Caco-2 (cell line): ENCODE results near the gene PMEL. TPM values are rescaled to one million over a fixed set of nuclear protein-coding genes. Genes with fewer than 3 reads are reported as not detected.
"Not testable (repeated sequence)": the region's sequence is repeated elsewhere in the genome, so short reads cannot be mapped to it uniquely, and the experiment has no call there.

Experiments
- BruUV-seq: library from RNA; stranded (reverse); fragments of 400-500 nt; replicated peaks from 2 replicates; lab custom pipeline; 2021; lab: Mats Ljungman, UMichigan
- CTCF ChIA-PET: fragments of 300-600 bp; sonication (Branson Sonifier 250); formaldehyde crosslinking; loops from one replicate; lab custom pipeline; 2022; ENCODE audit warnings: antibody characterized with exemption; lab: Charles Lee
- POLR2A ChIA-PET: fragments of 300-600 bp; sonication (Branson Sonifier 250); formaldehyde crosslinking; loops from one replicate; lab custom pipeline; 2022; ENCODE audit warnings: antibody characterized with exemption; lab: Charles Lee
- DNase-seq, 2 experiments: peaks; one replicate each; pipeline versions ENCODE4 v3.0.0 to v3.0.0-alpha.2; 2020 to 2022
- H3K27me3 ChIP-seq: replicated peaks from 2 replicates; pipeline ENCODE4 v1.6.0; 2011; ENCODE audit warnings: low read length; ENCODE audit not compliant: control insufficient read depth, insufficient read depth
- H3K36me3 ChIP-seq: 2 replicates; pipeline ENCODE4 v1.5.1; 2011; ENCODE audit warnings: low read length; ENCODE audit not compliant: control insufficient read depth, insufficient read depth
- H3K4me1 ChIP-seq: fragments of 250-450 bp; sonication (Bioruptor Pico); 2 replicates; pipeline ENCODE4 v1.5.1; 2020; ENCODE audit warnings: mild to moderate bottlenecking
- H3K4me3 ChIP-seq: 2 replicates; pipeline ENCODE4 v1.5.1; 2011; ENCODE audit warnings: low read depth, mild to moderate bottlenecking, control low read depth, low read length
- H3K9me3 ChIP-seq: fragments of 250-450 bp; sonication (Bioruptor Pico); 2 replicates; pipeline ENCODE4 v1.5.1; 2020; ENCODE audit warnings: mild to moderate bottlenecking, moderate library complexity
- H3K27ac Mint-ChIP-seq: one replicate; pipeline ENCODE4 v1.8.0; 2022; ENCODE audit warnings: mixed read lengths; ENCODE audit not compliant: unreplicated experiment
- H3K27me3 Mint-ChIP-seq: one replicate; pipeline ENCODE4 v1.8.0; 2022; ENCODE audit warnings: mixed read lengths; ENCODE audit not compliant: insufficient read depth, unreplicated experiment
- H3K36me3 Mint-ChIP-seq: one replicate; pipeline ENCODE4 v1.8.0; 2022; ENCODE audit warnings: mild to moderate bottlenecking, mixed read lengths; ENCODE audit not compliant: insufficient read depth, unreplicated experiment
- H3K4me1 Mint-ChIP-seq: one replicate; pipeline ENCODE4 v1.8.0; 2022; ENCODE audit warnings: low read depth, mixed read lengths; ENCODE audit not compliant: unreplicated experiment
- H3K4me3 Mint-ChIP-seq: one replicate; pipeline ENCODE4 v1.8.0; 2022; ENCODE audit warnings: mild to moderate bottlenecking, moderate library complexity, mixed read lengths; ENCODE audit not compliant: unreplicated experiment
- H3K9me3 Mint-ChIP-seq: one replicate; pipeline ENCODE4 v1.8.0; 2022; ENCODE audit warnings: mixed read lengths; ENCODE audit not compliant: unreplicated experiment
- intact Hi-C: fragments of 100-400 bp; cut with micrococcal nuclease; formaldehyde crosslinking; loops from one replicate; pipeline ENCODE4 v1.10.0; 2022; ENCODE audit not compliant: unreplicated experiment
- total RNA-seq: library from RNA; stranded (reverse); gene quantifications from 2 replicates; pipeline ENCODE4 v1.2.3, GENCODE V29; 2022
- TF ChIP-seq, protein P1 (sequence below), 2 experiments: fragments of 200-600 bp in 1 of 2; IDR thresholded peaks; 1 replicate in 1 of 2; 2 replicates in 1 of 2; pipeline versions ENCODE4 v1.5.1 to v1.8.0; 2011 to 2022; ENCODE audit warnings: antibody characterized with exemption in 1 of 2, control low read depth in 1 of 2, inconsistent platforms in 1 of 2, low read depth in 1 of 2, low read length in 1 of 2, mild to moderate bottlenecking in 1 of 2, moderate library complexity in 1 of 2; ENCODE audit not compliant: insufficient read depth in 1 of 2, severe bottlenecking in 1 of 2, unreplicated experiment in 1 of 2

The PMEL gene
- total RNA-seq, 1 experiment from 2014 or later: 9.7 TPM

DNA sequence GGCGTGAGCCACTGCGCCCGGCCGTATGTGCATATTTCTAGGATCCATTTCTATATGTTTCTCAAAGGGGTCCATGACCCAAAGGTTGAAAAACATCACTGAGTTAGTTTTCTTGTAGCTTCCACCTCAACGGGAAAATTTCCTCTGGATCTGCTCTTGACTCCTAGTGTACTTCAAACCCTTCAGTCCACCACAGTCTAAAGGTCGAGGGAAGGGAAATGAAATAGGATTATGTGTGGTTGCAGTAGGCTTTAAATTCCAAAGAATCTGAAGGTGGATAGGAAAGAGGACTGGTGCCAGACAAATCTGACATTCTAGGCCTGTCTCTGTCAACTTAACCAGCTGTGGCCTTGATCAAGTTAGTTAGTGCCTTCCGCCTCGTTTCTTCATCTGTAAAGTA, 29.5 kb upstream of the PMEL start:
- H3K9me3 ChIP-seq: no peaks in the 10 kb centered on the region
- no peaks in the 10 kb centered on the region; the same call in none of the 2 replicates for H3K36me3 ChIP-seq
- DNase-seq: no peak
- no TSS peak for BruUV-seq
- POLR2A ChIA-PET: interaction anchor here (2.7 kb wide), 1 partner anchor 21 kb away, joined by 23 read pairs; the partner anchor contains the start of gene RAB5B
- H3K4me1 Mint-ChIP-seq: peaks cover 7% of the 10 kb centered on the region
- no peaks in the 10 kb centered on the region for H3K9me3 Mint-ChIP-seq
- H3K4me1 ChIP-seq: no peaks in the 10 kb centered on the region
- H3K4me3 Mint-ChIP-seq: no peak overlapping the region
- no peak overlapping the region for H3K4me3 ChIP-seq
- CTCF ChIA-PET: interaction anchor here (1.0 to 4.5 kb wide), 8 partner anchors 10 to 257 kb away, joined by 5 to 97 read pairs (median 6); partner anchors contain the start of genes PA2G4 and RAB5B
- no peaks in the 10 kb centered on the region for H3K27me3 ChIP-seq
- TF ChIP-seq, protein P1, sequence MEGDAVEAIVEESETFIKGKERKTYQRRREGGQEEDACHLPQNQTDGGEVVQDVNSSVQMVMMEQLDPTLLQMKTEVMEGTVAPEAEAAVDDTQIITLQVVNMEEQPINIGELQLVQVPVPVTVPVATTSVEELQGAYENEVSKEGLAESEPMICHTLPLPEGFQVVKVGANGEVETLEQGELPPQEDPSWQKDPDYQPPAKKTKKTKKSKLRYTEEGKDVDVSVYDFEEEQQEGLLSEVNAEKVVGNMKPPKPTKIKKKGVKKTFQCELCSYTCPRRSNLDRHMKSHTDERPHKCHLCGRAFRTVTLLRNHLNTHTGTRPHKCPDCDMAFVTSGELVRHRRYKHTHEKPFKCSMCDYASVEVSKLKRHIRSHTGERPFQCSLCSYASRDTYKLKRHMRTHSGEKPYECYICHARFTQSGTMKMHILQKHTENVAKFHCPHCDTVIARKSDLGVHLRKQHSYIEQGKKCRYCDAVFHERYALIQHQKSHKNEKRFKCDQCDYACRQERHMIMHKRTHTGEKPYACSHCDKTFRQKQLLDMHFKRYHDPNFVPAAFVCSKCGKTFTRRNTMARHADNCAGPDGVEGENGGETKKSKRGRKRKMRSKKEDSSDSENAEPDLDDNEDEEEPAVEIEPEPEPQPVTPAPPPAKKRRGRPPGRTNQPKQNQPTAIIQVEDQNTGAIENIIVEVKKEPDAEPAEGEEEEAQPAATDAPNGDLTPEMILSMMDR (IDR thresholded peaks at IDR 0.05; ENCODE audit: insufficient read depth in 1 of 2, low read depth in 1 of 2, low read length in 1 of 2, severe bottlenecking in 1 of 2, unreplicated experiment in 1 of 2): no peak
- no peak overlapping the region for H3K27ac Mint-ChIP-seq
- peaks cover 74% of the 10 kb centered on the region for H3K36me3 Mint-ChIP-seq
- intact Hi-C loops: no loop called here
- H3K27me3 Mint-ChIP-seq: no peaks in the 10 kb centered on the region

DNA sequence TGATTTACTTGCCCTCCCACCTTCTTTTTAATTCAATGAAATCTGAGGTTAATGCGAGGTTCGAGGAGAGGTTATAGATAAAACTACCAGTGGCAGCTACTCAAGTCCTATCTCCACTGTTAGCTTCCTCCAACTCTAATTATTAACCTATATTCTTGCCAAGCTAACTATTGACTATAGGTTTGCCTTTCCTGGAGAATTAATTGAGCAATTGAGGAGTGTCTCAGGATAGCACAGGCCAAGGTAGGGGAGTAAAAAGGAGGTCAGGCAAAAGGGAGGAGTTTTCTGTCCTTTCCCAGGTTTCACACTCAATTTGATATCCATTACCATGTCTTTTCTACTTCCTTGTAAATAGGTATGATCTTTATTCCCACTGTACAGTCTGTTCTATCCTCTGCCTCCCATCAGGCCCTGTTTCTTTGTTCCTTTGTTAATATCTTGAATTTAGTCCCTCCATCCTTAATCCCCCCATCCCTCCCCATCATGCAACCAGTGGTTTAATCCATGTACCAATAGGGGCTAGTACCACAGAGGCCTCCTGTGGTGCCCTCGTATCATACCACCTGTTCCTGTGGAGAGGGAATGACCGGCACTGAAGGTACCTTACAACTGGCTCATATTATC, 27.5 kb upstream of the PMEL start:
- Mint-ChIP-seq H3K9me3 (no peaks in the 10 kb centered on the region), H3K36me3 (peaks cover 81% of the 10 kb centered on the region), H3K27ac (no peak overlapping the region), H3K27me3 (no peaks in the 10 kb centered on the region), H3K4me1 (peaks cover 7% of the 10 kb centered on the region), H3K4me3 (no peak overlapping the region)
- ChIA-PET CTCF (no interaction called here), POLR2A (interaction anchor here (0.5 kb wide), 1 partner anchor 45 kb away, joined by 3 read pairs; no protein-coding TSS in a partner anchor)
- DNase-seq: no peak
- no peaks in the 10 kb centered on the region for H3K9me3 ChIP-seq
- peaks cover 3% of the 10 kb centered on the region for H3K36me3 ChIP-seq
- TSS peak; percentile 10 for BruUV-seq
- TF ChIP-seq, protein P1 (IDR thresholded peaks at IDR 0.05; ENCODE audit: insufficient read depth in 1 of 2, low read depth in 1 of 2, low read length in 1 of 2, severe bottlenecking in 1 of 2, unreplicated experiment in 1 of 2): no peak
- intact Hi-C loops: no loop called here
- no peak overlapping the region for H3K4me3 ChIP-seq
- H3K27me3 ChIP-seq: no peaks in the 10 kb centered on the region
- no peaks in the 10 kb centered on the region for H3K4me1 ChIP-seq

DNA sequence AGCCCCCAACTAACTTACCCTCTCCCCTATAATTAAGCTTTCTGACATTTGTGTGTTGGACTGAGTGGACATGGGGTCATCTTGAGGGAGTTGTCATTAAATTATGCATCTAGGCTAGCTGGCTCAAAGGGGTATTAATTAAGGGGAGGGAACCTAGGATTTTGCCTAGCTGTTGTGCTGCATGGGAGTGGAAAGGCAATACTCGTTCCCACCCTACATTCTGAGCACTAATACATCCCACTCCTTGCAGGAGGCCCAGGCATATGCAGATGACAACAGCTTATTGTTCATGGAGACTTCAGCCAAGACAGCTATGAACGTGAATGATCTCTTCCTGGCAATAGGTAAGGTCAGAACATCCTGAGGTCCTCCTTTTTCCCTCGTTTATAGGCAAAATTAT, 25.3 kb upstream of the PMEL start:
- Histone ChIP-seq H3K4me3 (no peak overlapping the region), H3K36me3 (peaks cover 3% of the 10 kb centered on the region), H3K4me1 (no peaks in the 10 kb centered on the region), H3K9me3 (no peaks in the 10 kb centered on the region), H3K27me3 (no peaks in the 10 kb centered on the region)
- peaks cover 4% of the 10 kb centered on the region for H3K4me1 Mint-ChIP-seq
- peak overlapping the region; percentile 59 for H3K27ac Mint-ChIP-seq
- TF ChIP-seq, protein P1 (IDR thresholded peaks at IDR 0.05; ENCODE audit: insufficient read depth in 1 of 2, low read depth in 1 of 2, low read length in 1 of 2, severe bottlenecking in 1 of 2, unreplicated experiment in 1 of 2): no peak
- H3K4me3 Mint-ChIP-seq: no peak overlapping the region
- H3K36me3 Mint-ChIP-seq: peaks cover 75% of the 10 kb centered on the region
- H3K9me3 Mint-ChIP-seq: no peaks in the 10 kb centered on the region
- BruUV-seq: no TSS peak
- ChIA-PET CTCF (interaction anchor here (0.5 kb wide), 1 partner anchor 102 kb away, joined by 4 read pairs; no protein-coding TSS in a partner anchor), POLR2A (no interaction called here)
- intact Hi-C loops: no loop called here
- DNase-seq: no peak
- H3K27me3 Mint-ChIP-seq: no peaks in the 10 kb centered on the region

DNA sequence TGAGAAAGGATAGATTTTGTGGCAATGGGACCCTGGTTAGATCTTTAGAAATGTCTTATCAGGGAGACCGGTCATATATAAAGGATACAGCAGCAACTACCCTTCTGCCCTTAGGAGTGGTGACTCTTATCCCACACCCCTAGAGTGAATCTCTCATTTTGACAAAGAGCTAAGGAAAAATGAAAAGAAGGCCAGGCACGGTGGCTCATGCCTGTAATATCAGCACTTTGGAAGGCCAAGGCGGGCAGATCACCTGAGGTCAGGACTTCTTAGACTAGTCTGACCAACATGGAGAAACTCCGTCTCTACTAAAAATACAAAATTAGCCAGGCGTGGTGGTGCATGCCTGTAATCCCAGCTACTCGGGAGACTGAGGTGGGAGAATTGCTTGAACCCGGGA, 20.1 kb upstream of the PMEL start:
- H3K4me1 Mint-ChIP-seq, DNase-seq, POLR2A ChIA-PET, H3K4me1 ChIP-seq, H3K36me3 ChIP-seq, intact Hi-C loops, H3K27ac Mint-ChIP-seq, BruUV-seq, H3K4me3 Mint-ChIP-seq, H3K4me3 ChIP-seq, H3K9me3 ChIP-seq, H3K9me3 Mint-ChIP-seq, H3K27me3 Mint-ChIP-seq, CTCF ChIA-PET, H3K27me3 ChIP-seq: not testable (repeated sequence)
- peaks cover 75% of the 10 kb centered on the region for H3K36me3 Mint-ChIP-seq
